Measurements from ENCODE around the gene HK2. TPM values are rescaled to one million over a fixed set of nuclear protein-coding genes. Genes with fewer than 3 reads are reported as not detected.

HK2 gene
- total RNA-seq, 2 donors from 2014 or later = 21.5 to 31.5 TPM

DNA sequence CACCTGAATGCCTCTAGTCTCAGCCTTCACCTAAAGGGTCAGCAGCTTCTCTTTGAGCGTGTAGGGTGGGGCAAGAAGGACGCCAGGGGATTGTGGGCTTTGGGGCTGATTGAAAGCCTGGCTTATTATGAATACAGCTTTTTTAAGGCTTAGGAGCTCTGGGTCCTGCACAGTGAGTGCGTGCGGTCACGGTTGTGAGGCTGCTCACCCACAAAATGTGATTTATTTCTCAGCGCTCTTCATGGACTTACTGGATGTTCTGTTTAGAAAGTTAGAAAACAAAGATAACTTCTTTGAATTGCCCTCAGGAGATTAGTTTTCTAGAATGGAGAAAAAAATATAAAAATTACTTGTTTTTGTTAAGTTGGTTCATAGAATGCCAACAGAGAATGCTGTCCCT lies 37.5 kb downstream of the HK2 start:
- 97 to 98% methylated on average over 6 of the region's 6 CpGs for WGBS, 2 experiments (ENCODE audit: insufficient coverage in 1 of 2, insufficient read length in 1 of 2)
- Histone ChIP-seq H3K9ac (ENCODE audit: extremely low read depth, low read length, poor library complexity, severe bottlenecking) (no peak overlapping the region), H3K4me3 (ENCODE audit: low read length) (no peak overlapping the region), H3K36me3 (ENCODE audit: control insufficient read depth, insufficient read depth, low read length) (peaks cover 34% of the 10 kb centered on the region), H3K27ac (ENCODE audit: low read depth, low read length) (no peak overlapping the region), H3K27me3 (ENCODE audit: control insufficient read depth, insufficient read depth, low read length, poor library complexity, severe bottlenecking) (no peaks in the 10 kb centered on the region), H3K4me1 (ENCODE audit: control insufficient read depth, insufficient read depth, low read length) (no peaks in the 10 kb centered on the region), H3K9me3 (ENCODE audit: control insufficient read depth, low read length) (no peaks in the 10 kb centered on the region)
- no peak for TF ChIP-seq CTCF (conservative IDR thresholded peaks at IDR 0.05)
- Mint-ChIP-seq H3K4me3 (no peak overlapping the region), H3K27ac (no peak overlapping the region), H3K27me3 (ENCODE audit: insufficient read depth) (no peaks in the 10 kb centered on the region), H3K36me3 (ENCODE audit: low read depth) (peaks cover 53% of the 10 kb centered on the region), H3K4me1 (peaks cover 7% of the 10 kb centered on the region), H3K9me3 (no peaks in the 10 kb centered on the region)
- no peak for DNase-seq

DNA sequence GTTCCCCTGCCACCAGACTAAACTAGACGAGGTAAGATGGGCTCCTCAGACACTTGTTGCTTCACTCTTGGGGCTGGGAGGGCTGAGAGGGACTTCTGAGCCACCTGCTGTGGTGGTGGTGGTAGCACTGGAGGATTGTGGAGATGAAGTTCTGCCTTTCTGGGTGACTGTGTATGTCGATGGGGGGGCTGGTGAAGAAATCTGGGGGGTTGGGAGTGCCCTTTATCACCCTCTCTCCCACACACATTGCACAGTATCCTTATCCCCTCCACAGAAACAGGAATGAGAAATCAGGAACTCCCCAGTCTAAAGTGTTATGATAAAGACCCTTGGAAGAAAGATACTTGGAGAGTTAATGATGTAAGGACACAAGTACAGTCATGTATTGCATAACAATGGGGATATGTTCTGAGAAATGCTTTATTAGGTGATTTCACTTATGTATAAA lies 38.5 kb downstream of the HK2 start:
- H3K4me3 Mint-ChIP-seq = no peak overlapping the region
- Histone ChIP-seq H3K36me3 (ENCODE audit: control insufficient read depth, insufficient read depth, low read length) (peaks cover 43% of the 10 kb centered on the region), H3K27me3 (ENCODE audit: control insufficient read depth, insufficient read depth, low read length, poor library complexity, severe bottlenecking) (no peaks in the 10 kb centered on the region), H3K4me1 (ENCODE audit: control insufficient read depth, insufficient read depth, low read length) (no peaks in the 10 kb centered on the region), H3K9me3 (ENCODE audit: control insufficient read depth, low read length) (no peaks in the 10 kb centered on the region), H3K4me3 (ENCODE audit: low read length) (no peak overlapping the region), H3K27ac (ENCODE audit: low read depth, low read length) (no peak overlapping the region), H3K9ac (ENCODE audit: extremely low read depth, low read length, poor library complexity, severe bottlenecking) (no peak overlapping the region)
- H3K36me3 Mint-ChIP-seq (ENCODE audit: low read depth) = peaks cover 61% of the 10 kb centered on the region
- no peaks in the 10 kb centered on the region for H3K9me3 Mint-ChIP-seq
- H3K4me1 Mint-ChIP-seq = peaks cover 5% of the 10 kb centered on the region
- no peaks in the 10 kb centered on the region for H3K27me3 Mint-ChIP-seq (ENCODE audit: insufficient read depth)
- no peak for DNase-seq
- WGBS, 2 experiments (ENCODE audit: insufficient coverage in 1 of 2, insufficient read length in 1 of 2) = 71 to 84% methylated on average over 1 of the region's 2 CpGs
- no peak overlapping the region for H3K27ac Mint-ChIP-seq
- TF ChIP-seq CTCF (conservative IDR thresholded peaks at IDR 0.05) = no peak

- no peak overlapping the region for H3K9ac ChIP-seq (ENCODE audit: extremely low read depth, low read length, poor library complexity, severe bottlenecking)
- no peaks in the 10 kb centered on the region for H3K9me3 Mint-ChIP-seq
- H3K4me3 Mint-ChIP-seq = no peak overlapping the region
- peaks cover 2% of the 10 kb centered on the region for H3K4me1 Mint-ChIP-seq
- no peaks in the 10 kb centered on the region for H3K27me3 ChIP-seq (ENCODE audit: control insufficient read depth, insufficient read depth, low read length, poor library complexity, severe bottlenecking)
- 82 to 93% methylated on average over 2 to 7 of the region's 7 CpGs for WGBS, 2 experiments (ENCODE audit: insufficient coverage in 1 of 2, insufficient read length in 1 of 2)
- no peak overlapping the region for H3K4me3 ChIP-seq (ENCODE audit: low read length)
- H3K9me3 ChIP-seq (ENCODE audit: control insufficient read depth, low read length) = no peaks in the 10 kb centered on the region
- H3K36me3 ChIP-seq (ENCODE audit: control insufficient read depth, insufficient read depth, low read length) = peaks cover 51% of the 10 kb centered on the region
- peaks cover 61% of the 10 kb centered on the region for H3K36me3 Mint-ChIP-seq (ENCODE audit: low read depth)
- H3K4me1 ChIP-seq (ENCODE audit: control insufficient read depth, insufficient read depth, low read length) = no peaks in the 10 kb centered on the region
- H3K27me3 Mint-ChIP-seq (ENCODE audit: insufficient read depth) = no peaks in the 10 kb centered on the region
- H3K27ac ChIP-seq (ENCODE audit: low read depth, low read length) = no peak overlapping the region
- no peak for DNase-seq
- H3K27ac Mint-ChIP-seq = peak overlapping the region; percentile 50
- TF ChIP-seq CTCF (conservative IDR thresholded peaks at IDR 0.05) = no peak
These were observed 39.2 kb downstream of the HK2 start for GRCh38 chr2:74873012-74873665.

Measured in endodermal cell (in vitro differentiated cells).